GM04503 (cell line): ENCODE measurements around the gene STK32B.

Source experiments
- DNase-seq: peaks from one replicate; pipeline ENCODE4 v3.0.0-alpha.2; 2012; ENCODE audit warnings: low read depth

Gene STK32B

DNA sequence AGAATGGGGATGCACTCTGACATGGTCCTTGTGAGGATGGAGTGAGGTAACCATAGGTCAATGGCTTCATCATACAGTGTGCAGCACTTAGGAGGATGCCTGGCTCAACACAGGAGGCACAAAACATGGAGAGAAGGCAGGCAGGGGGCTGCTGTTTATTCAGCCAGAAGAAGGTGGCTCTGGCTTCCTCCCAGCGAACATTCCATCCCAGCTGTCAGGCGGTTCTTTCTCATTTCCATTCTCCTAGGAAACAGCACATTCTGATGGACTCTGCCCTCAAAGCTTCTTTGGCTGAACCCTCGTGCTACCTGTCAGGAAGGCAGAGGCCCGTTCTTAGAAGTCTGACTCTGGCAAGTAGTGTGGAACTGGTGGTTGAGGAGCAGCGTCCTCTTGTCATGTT is 18.6 kb downstream of the STK32B start:
- DNase-seq, result no peak

DNA sequence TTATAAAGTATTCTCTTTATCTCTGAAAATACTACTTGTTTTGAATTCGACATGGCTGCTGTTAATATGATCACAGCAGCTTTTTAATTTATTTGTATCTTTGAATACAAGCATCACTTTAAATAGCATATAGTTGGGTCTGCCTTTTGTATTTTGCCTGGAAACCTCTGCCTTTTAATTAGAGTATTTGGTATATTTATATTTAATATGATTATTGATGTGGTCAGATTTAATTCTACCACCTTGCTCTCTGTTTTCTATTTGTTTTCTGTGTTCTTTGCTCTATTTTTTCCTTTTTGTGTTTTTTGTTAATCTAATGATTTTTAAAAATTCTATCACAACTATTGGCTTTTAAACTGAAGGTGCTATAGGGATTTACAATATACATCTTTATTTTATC is 21.7 kb downstream of the STK32B start:
- DNase-seq, result no peak

DNA sequence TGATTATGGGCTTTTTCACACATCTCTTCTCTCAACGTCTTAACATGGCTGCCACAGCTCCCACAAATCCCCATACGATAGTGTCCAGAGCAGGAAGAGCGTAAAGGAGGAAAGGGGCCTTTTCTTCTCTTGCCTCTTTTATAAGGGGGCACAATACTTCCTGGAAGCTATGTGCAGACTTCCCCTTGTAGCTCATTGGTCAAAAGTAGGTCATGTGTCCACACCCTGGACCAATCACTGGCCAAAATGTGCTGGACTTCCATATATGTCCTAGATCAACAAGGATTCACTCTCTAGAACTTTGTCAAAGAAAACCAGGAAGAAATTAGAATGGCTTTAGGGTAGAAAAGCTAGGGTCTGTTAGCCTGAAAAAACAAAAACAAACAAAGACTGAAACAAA is 26.7 kb downstream of the STK32B start:
- no peak for DNase-seq

DNA sequence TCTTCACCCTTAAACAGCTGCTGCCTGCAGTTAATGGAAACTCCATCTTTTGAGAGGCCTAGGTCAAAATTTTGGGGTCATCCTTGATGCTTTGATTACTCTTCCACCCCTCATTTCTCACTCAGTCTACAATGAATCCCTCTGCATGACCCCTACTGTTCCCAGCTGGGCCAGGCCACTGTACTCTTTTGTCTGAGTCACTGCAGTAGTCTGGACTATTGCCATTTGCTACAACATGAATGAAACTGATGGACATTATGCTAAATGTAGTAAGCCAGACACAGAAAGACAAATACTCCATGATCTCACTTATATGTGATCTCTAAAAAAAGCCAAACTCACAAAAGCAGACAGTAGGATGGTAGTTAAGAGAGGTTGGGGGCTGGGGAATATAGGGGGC is 28.3 kb downstream of the STK32B start:
- no peak for DNase-seq

DNA sequence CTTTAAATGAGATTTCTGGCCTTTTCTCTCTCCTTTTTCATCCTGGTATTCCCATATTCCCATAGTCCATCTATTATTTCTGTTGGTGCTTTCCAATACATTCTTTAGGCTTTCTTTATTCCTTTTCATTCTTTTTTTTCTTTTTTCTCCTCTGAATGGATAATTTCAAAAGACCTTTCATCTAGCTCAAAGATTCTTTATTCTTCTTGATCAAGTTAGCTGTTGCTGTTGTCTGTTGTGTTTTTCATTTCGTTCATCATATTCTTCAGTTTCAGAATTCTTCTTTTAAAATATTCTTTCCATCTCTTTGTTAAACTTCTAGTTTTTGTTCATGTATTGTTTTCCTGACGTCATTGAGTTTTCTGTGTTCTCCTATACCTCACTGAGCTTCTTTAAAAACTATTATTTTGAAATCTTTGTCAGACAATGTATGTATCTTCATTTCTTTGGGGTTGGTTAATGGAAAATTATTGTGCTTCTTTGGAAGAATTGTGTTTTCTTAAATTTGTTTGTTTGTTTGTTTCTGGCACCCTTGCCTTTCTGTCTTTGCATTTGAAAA is 30.2 kb downstream of the STK32B start:
- DNase-seq, result no peak

DNA sequence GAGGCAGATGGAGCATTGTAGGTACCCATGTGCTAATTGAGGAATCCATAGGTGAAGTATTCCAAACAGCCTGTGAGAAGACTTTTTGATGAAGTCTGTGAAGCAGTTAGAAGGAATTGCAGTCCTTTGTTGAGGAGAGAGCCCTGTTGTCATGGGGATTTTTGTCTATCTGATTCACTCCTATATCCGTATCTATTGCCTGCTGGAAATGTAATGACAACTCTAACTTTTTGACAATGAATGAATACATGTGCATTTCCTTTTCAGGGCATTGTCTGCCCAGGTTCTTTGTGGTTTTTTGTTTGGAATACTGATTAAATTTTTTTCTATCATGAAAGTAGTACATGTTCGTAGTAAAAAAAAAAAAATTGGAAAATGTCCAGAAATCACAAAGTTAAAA is 31.1 kb downstream of the STK32B start:
- DNase-seq, result no peak

DNA sequence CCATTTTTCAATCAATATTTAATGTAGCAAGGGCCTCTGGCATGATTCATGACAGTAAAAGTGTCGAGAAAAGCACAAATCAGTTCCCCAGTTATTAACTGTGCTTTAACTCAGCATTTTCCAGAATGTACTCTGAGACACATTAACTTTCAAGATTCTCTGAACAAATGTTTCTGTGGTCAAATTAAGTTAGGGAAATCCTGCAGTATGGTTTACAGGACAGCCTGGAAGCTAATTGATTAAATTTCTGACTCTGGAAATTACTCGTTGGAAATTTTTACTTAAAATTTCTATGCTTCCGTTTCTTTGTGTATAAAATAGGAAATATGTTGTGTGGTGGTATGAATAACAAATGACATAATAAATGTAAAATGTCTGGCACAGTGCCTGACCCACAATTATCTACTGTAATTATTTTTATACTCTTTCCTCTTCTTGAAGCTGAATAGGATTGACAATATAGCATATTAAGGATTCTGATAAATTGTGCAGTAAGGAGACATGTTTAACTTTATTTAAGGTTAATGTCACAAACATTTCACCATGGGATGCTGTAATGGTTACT is 33.7 kb downstream of the STK32B start:
- no peak for DNase-seq

DNA sequence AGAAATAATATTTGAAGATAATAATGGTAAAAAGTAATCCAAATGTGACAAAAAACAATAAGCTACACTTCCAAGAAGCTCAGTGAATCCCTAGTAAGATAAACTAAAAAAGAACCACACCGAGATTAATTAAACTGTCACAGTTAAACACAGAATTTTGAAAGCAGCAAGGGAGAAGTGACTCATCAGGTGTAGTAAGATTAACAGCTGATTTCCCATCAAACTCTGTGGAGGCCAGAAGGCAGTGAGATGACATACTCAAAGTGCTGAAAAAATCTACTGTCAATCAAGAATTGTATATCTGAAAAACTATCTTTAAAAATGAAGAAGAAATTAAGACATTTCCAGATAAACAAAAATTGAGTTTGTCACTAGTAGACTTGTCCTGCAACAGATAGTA is 35.3 kb downstream of the STK32B start:
- no peak for DNase-seq

DNA sequence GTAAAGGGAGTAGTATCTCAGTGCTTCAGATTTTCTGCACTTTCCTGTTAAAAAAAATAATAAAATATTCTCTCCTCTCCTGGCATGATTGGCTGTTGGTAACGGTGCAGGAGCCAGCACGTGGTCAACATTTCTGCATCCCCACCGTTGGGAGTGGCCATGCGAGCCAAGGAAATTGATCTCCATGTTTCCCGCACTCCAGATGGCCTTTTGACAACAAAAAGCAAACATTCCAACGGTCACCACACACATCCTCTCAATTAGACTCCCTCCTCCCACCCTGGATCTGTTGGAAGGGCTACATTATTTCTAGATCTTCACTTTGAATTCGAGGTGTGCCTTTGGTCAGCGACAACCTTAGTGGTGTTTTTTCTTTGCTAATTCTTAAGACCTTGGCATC is 45.0 kb downstream of the STK32B start:
- DNase-seq, result no peak

DNA sequence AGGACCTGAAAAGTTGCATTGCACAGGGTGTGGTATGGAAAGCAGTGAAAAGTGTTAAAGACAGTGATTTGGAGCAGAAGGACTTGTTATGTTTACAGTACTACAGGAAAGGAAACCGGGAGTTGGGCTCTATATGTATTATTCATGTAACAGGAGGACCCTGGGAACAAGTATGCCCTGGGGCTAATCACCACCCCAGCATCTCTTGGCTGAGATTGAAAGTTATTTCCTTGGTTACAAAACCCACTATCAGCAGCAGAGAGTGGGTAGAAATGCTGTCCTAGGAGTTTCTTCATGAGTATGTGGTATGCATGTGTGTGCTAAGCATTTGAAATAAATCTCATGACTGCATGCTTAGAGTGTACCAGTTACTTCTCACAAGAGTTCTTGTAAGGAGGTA is 46.9 kb downstream of the STK32B start:
- DNase-seq, result no peak

DNA sequence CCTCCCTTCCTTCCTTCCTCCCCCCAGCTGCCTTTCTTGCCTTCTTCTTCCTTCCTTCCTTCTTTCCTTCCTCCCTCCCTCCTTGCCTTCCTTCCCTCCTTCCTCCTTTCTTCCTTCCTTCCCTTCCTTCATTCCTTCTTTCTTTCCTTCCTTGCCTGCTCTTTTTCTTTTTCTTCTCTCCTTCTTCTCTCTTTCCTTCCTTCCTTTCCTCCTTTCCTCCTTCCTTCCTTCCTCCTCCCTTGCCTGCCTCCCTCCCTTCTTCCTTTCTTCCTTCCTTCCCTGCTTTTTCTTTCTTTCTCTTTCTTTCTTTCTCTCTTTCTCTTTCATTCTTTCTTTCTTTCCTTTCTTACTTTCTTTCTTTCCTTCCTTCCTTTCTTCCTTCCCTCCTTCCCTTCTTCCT is 49.1 kb downstream of the STK32B start:
- DNase-seq, result no peak

DNA sequence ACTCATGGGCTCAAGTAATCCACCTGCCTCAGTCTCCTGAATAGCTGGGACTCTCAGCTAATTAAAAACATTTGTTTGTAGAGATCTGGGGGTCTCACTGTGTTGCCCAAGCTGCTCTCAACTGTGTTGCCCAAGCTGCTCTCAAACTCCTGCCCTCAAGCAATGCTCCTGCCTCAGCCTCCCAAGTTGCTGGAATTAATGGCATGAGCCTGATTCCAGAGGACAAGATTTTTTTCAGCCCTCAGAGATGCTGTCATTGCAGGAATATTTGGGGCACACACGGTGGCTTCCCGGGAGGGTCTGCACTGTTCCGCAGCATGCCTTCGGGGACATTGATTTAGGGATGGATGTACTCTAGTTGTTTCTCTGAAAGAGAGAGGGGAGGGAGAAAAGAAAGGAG is 49.7 kb downstream of the STK32B start:
- DNase-seq, result no peak

DNA sequence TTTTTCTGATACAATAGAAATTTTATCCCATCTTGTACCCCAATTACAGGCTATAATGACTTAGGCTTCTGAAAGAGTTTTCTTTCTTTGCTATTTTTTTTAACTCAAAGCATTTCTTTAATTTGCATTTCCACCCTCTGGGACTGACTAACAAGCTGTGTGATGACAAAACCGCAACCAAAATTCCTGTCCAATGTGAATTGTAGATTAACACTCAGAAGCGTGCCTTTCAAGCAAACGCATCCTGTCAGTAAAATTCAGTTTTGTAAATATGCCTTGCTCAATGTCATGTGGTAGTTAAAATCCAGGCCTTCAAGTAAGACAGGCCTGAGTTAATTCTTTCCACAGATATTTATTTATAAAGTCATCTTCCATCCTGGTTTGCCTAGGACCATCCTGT is 50.3 kb downstream of the STK32B start:
- DNase-seq, result peak; percentile 63

DNA sequence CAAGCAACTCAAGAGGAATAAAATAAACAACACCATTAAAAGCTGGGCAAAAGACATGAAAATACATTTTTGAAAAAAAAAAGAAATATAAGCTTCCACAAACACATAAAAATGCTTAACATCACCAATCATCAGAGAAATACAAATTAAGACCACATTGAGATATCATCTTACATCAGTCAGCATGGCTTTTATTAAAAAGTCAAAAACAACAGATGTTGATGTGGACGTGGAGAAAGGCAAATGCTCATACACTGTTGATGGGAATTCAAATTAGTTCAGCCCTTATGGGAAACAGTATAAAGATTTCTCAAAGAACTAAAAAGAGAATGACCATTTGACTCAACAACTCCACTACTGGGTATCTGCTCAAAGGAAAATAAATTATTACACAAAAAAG is 59.6 kb downstream of the STK32B start:
- no peak for DNase-seq

DNA sequence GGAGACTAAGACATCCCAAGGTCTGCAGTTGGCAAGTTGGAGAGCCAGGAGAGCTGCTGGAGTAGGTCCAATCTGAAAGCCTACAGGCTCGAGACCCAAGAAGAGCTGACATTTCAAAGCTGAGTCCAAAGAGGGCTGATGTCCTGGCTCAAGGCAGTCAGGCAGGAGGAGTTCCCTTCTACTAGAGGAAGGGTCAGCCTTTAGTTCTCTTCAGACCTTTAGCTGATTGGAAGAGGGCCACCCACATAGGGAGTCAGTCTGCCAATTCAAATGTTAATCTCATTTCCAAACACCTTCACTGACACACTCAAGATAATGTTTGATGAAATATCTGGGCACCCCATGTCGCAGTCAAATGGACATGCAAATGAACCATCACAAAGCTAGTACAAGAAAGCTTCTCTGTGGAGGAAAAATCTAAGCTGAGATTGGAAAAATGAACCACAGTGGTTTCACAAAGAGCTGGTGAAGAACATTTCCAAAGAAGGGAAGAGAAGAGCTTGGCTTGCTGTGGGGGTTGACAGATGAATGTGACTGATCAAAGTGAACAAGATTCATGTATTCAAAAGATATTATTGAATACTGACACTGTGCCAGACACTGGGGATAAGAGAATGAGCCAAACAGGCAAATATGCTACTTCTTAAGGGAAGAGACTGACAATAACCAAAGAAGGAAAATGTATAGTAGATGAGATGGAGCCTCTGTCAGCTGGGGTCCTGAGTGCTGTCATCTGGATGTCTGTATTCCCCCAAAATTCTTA is 61.2 kb downstream of the STK32B start:
- no peak for DNase-seq

DNA sequence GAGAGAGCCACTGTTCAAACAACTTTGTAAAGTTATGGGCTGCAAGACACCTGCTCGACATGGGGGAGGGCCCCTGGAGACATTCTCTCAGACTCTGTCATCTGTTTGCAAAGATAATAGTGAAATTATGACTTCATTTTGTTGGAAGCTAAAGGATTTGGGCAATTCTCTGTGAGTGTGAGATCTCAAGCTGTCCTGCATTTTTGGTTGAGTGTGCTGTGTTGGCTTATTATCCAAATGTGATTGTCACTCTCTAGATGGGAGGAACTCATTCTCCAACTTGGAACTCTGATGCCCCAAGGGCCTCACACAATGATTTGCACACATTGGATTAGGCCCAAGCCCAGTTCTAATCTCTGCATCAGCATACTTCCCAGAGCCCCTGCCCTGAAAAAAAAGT is 63.7 kb downstream of the STK32B start:
- peak; percentile 34 for DNase-seq

DNA sequence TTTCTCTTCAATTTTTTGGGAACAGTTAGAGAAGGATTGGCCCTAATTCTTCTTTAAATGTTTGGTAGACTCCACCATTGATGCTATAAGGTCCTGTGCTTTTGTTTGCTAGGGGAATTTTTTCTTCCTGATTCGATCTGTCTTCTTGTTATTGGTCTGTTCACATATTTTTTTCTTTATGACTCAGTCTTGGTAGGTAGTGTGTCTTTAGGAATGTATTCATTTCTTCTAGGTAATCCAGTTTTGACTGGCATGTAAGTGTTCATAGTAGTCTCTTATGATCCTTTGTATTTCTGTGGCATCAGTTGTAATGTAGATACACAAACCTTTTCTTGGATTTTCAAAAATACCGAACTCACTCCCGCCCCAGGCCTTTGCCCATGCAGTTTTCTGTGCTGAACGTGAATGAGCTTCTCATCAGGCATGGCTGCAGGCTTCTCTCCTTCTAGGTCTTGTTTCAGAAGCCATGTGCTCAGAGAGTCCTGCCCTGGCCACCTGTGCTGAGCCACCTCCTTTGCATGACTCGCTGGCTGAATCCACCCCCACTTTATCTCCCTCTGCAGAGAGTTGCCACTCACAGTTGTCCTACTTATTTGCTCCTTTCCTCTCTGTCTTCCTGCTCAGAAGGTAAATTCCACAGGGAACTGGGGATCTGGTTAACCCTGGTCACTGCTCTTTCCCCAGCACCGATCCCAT is 67.0 kb downstream of the STK32B start:
- DNase-seq, result no peak

DNA sequence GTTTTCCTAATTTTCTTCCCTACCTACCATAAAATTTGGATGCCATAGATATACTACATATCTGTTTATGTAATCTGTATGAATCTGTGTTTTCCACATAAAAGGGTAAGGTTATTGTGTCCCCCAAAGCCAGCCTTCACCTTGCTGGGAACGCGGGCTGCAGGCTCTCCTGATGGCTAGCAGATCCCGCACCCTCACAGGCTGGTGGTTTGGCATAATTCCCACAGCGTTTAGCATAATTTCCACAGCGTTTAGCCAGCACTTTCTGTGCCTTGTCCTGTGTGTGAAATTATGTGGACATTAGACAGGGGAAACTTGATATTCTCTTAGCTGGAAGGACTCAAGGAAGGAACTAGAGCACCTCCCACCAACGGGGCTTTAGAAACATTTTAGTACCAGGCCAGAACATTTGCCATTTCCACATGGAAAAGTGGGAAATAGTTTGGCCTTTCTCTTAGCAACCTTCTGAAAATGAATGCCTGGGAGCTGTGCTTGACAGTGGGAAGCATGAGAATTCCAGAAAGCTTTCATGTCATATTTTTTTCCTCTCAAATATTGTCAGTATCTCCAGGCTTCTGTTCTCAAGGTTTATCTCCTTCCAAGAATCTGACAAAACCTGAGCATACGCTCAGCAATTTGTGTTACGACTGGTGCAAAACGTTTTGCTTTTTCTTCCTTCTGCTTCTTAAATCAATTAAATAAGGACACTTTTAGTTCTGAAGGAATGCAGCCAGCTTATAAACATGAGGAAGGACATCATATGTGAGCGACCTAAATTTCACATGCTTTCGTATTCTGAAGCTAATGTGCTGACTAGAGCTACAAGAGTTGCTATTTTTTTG is 67.9 kb downstream of the STK32B start:
- no peak for DNase-seq

DNA sequence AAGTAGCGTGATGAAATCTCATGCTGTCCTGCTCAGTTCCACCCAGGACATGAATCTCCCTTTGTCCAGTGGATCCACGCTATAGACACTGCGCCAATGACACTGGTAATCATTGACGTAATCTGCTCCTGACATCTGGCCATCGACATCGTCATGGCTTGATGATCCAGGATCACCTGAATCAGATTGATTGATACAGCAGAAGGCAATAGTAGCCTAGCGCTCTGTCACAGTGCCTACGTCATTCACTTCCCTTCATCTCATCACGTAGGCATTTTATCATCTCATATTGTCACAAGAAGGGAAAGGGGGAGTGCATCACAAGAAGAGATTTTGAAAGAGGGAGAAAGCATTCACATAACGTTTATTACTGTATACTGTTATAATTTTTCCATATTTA is 68.8 kb downstream of the STK32B start:
- DNase-seq, result no peak

DNA sequence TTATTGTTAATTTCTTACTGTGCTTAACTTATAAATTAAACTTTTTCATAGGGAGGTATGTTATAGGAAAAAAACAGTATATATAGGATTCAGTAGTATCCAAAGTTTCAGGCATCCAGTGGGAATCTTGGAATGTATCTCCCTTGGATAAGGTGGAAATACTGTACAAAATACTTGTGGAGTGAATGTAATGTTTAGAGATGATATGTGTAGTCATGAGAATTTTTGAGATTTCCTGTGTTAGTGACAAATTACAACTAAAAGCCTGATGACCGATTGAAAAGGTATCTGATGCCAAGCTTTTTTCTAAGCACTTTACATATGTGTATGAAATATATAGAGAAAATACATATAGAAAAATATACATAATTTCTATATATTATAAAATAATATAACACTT is 69.2 kb downstream of the STK32B start:
- DNase-seq, result no peak

DNA sequence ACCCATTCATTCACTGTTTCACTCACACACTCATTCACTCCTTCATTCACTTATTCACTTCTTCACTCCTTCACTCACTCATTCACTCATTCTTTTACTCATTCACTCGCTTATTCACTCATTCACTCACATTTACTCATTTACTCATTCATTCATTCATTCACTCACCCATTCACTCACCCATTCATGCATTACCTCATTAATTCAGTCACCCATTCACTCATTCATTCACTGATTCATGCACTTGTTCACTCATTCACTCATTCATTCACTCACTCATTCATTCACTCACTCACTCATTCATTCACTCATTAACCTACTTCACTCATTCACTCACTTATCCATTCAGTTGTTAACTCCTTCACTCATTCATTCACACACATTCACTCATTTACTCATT is 70.8 kb downstream of the STK32B start:
- no peak for DNase-seq

DNA sequence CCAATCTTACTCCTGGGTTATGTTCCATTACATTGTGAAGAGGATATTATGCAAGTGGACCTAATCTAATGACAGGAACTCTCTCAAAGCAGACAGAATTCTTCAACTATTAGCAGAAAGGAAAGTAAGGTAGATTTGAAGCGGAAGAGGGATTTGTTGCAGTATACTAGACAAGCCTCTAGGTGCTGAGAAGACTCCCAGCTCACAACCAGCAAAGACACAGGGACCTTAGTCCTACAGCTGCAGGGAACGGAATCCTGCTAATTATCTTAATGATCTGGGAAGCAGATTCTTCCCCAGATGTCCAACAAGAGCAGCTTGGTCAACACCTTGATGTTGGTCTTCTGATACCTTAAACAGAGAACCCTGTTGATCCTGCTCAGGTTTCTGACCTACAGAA is 73.6 kb downstream of the STK32B start:
- DNase-seq, result no peak
